Muscle layer of colon (tissue), 2 donors: Measurements from ENCODE around the gene AP4M1.

ENCODE experiments used
- H3K27ac ChIP-seq: one replicate; pipeline ENCODE4 v1.7.0; 2013; ENCODE audit warnings: low read depth, mild to moderate bottlenecking, low read length, moderate library complexity
- H3K27me3 ChIP-seq, 2 donors: one replicate each; pipeline ENCODE4 v1.7.0; 2013; ENCODE audit warnings: low read length in 2 of 2, mild to moderate bottlenecking in 2 of 2; ENCODE audit not compliant: insufficient read depth in 2 of 2, control insufficient read depth in 1 of 2
- H3K36me3 ChIP-seq: one replicate; pipeline ENCODE4 v1.7.0; 2013; ENCODE audit warnings: mild to moderate bottlenecking, low read length; ENCODE audit not compliant: insufficient read depth
- H3K4me1 ChIP-seq: one replicate; pipeline ENCODE4 v1.7.0; 2013; ENCODE audit warnings: mild to moderate bottlenecking, low read length; ENCODE audit not compliant: insufficient read depth
- H3K4me3 ChIP-seq, 2 donors: one replicate each; pipeline ENCODE4 v1.7.0; 2013; ENCODE audit warnings: low read length in 2 of 2, low read depth in 1 of 2, mild to moderate bottlenecking in 1 of 2, moderate library complexity in 1 of 2
- H3K9ac ChIP-seq: one replicate; pipeline ENCODE4 v1.7.0; 2013; ENCODE audit warnings: low read length
- H3K9me3 ChIP-seq: one replicate; pipeline ENCODE4 v1.7.0; 2013; ENCODE audit warnings: mild to moderate bottlenecking, low read length
- donor health status: abdominal sarcoma.
- donor health status: Adenocarcinoma of cecum.

AP4M1 gene

GRCh38 chr7:100071018-100071723 is 30.3 kb upstream of the AP4M1 start:
- no peak overlapping the region for H3K27ac ChIP-seq
- peaks cover 2% of the 10 kb centered on the region for H3K4me1 ChIP-seq
- H3K9ac ChIP-seq, result no peak overlapping the region
- peaks cover 17% of the 10 kb centered on the region for H3K9me3 ChIP-seq
- peak overlapping the region in 1 of 2 donors; percentile 10 for H3K4me3 ChIP-seq
- H3K27me3 ChIP-seq, result no peaks in the 10 kb centered on the region
- peaks cover 66% of the 10 kb centered on the region for H3K36me3 ChIP-seq

GRCh38 chr7:100072462-100072861 is 29.0 kb upstream of the AP4M1 start:
- Histone ChIP-seq H3K9ac (no peak overlapping the region), H3K4me3 (no peak overlapping the region), H3K36me3 (peaks cover 73% of the 10 kb centered on the region), H3K4me1 (no peaks in the 10 kb centered on the region), H3K27ac (no peak overlapping the region), H3K9me3 (peaks cover 17% of the 10 kb centered on the region), H3K27me3 (no peaks in the 10 kb centered on the region)

- Histone ChIP-seq H3K36me3 (peaks cover 80% of the 10 kb centered on the region), H3K27ac (no peak overlapping the region), H3K9ac (no peak overlapping the region), H3K9me3 (peaks cover 17% of the 10 kb centered on the region), H3K27me3 (no peaks in the 10 kb centered on the region), H3K4me1 (peaks cover 7% of the 10 kb centered on the region), H3K4me3 (no peak overlapping the region)
Observed at GRCh38 chr7:100074841-100075240, 26.6 kb upstream of the AP4M1 start.

GRCh38 chr7:100075418-100075817 is 26.0 kb upstream of the AP4M1 start:
- Histone ChIP-seq H3K9me3 (peaks cover 17% of the 10 kb centered on the region), H3K4me1 (peaks cover 12% of the 10 kb centered on the region), H3K9ac (no peak overlapping the region), H3K27me3 (no peaks in the 10 kb centered on the region), H3K27ac (no peak overlapping the region), H3K4me3 (no peak overlapping the region), H3K36me3 (peaks cover 74% of the 10 kb centered on the region)

GRCh38 chr7:100077205-100077604 is 24.2 kb upstream of the AP4M1 start:
- H3K9me3 ChIP-seq, result no peaks in the 10 kb centered on the region
- peaks cover 17% of the 10 kb centered on the region for H3K4me1 ChIP-seq
- H3K36me3 ChIP-seq, result peaks cover 56% of the 10 kb centered on the region
- no peak overlapping the region for H3K27ac ChIP-seq
- no peaks in the 10 kb centered on the region for H3K27me3 ChIP-seq
- H3K4me3 ChIP-seq, result no peak overlapping the region
- no peak overlapping the region for H3K9ac ChIP-seq

- Histone ChIP-seq H3K36me3 (peaks cover 37% of the 10 kb centered on the region), H3K9ac (no peak overlapping the region), H3K4me3 (no peak overlapping the region), H3K4me1 (peaks cover 17% of the 10 kb centered on the region), H3K27me3 (no peaks in the 10 kb centered on the region), H3K9me3 (no peaks in the 10 kb centered on the region), H3K27ac (no peak overlapping the region)
Observed at GRCh38 chr7:100079024-100079560, 22.4 kb upstream of the AP4M1 start.

GRCh38 chr7:100080907-100081534 is 20.4 kb upstream of the AP4M1 start:
- H3K27ac ChIP-seq, result peak overlapping the region; percentile 81
- no peaks in the 10 kb centered on the region for H3K27me3 ChIP-seq
- H3K36me3 ChIP-seq, result peaks cover 18% of the 10 kb centered on the region
- peak overlapping the region; percentile 81 to 95 for H3K4me3 ChIP-seq
- peak overlapping the region; percentile 89 for H3K9ac ChIP-seq
- H3K9me3 ChIP-seq, result no peaks in the 10 kb centered on the region
- peaks cover 23% of the 10 kb centered on the region for H3K4me1 ChIP-seq

GRCh38 chr7:100081535-100082102 is 19.8 kb upstream of the AP4M1 start, which contains the start of gene ZNF3:
Gene ZNF3 (minus strand): TSS chr7:100081723. CDS start chr7:100077357, 4,366 bp downstream.
- Histone ChIP-seq H3K4me1 (peaks cover 23% of the 10 kb centered on the region), H3K9me3 (no peaks in the 10 kb centered on the region), H3K27ac (peak within 1 kb of the TSS; percentile 84), H3K4me3 (peak within 1 kb of the TSS; percentile 81 to 95), H3K36me3 (peaks cover 17% of the 10 kb centered on the region), H3K9ac (peak within 1 kb of the TSS; percentile 89), H3K27me3 (no peaks in the 10 kb centered on the region)

- H3K27ac ChIP-seq, result no peak overlapping the region
Observed at GRCh38 chr7:100082978-100083377, 18.5 kb upstream of the AP4M1 start.

GRCh38 chr7:100085515-100085914 is 15.9 kb upstream of the AP4M1 start:
- Histone ChIP-seq H3K27me3 (no peaks in the 10 kb centered on the region), H3K4me1 (peaks cover 34% of the 10 kb centered on the region), H3K4me3 (no peak overlapping the region), H3K9me3 (no peaks in the 10 kb centered on the region), H3K36me3 (peaks cover 5% of the 10 kb centered on the region), H3K27ac (no peak overlapping the region), H3K9ac (no peak overlapping the region)

More at GRCh38 chr7:100082978-100083377, 18.5 kb upstream of the AP4M1 start:
- no peak overlapping the region for H3K4me3 ChIP-seq
- H3K27me3 ChIP-seq, result no peaks in the 10 kb centered on the region
- no peaks in the 10 kb centered on the region for H3K9me3 ChIP-seq
- H3K36me3 ChIP-seq, result peaks cover 10% of the 10 kb centered on the region
- no peak overlapping the region for H3K9ac ChIP-seq
- H3K4me1 ChIP-seq, result peaks cover 30% of the 10 kb centered on the region

GRCh38 chr7:100087055-100087750 is 14.2 kb upstream of the AP4M1 start:
- Histone ChIP-seq H3K4me1 (peaks cover 29% of the 10 kb centered on the region), H3K9ac (no peak overlapping the region), H3K27ac (peak overlapping the region; percentile 95), H3K36me3 (peaks cover 22% of the 10 kb centered on the region), H3K4me3 (no peak overlapping the region), H3K9me3 (no peaks in the 10 kb centered on the region), H3K27me3 (no peaks in the 10 kb centered on the region)
